Measurements from ENCODE around the gene CAMK2D. TPM values are rescaled to one million over a fixed set of nuclear protein-coding genes. Genes with fewer than 3 reads are reported as not detected.

CAMK2D gene
- total and polyA plus RNA-seq, 2 experiments from 2014 or later = 4.9 to 14.6 TPM

DNA sequence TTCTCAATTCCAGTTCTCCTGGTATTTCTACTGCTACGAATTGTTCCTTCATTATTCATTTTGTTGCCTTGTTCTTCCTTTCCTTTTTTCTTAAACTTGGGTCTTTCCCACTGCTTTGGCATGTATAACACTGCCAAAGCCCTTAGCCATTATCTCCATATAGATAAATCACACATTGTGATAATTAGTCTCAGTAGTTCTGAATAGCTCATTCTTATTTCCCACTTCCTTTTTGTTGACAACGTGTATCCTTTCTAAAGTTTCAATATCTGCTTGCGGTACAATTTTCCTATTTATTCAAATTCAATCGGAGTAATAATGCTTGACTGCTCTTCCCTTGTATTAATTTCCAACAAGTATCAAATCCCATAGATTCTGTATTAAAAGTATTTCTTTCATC, 14.5 kb upstream of the CAMK2D start (continued):
- TF ChIP-seq, protein P1, sequence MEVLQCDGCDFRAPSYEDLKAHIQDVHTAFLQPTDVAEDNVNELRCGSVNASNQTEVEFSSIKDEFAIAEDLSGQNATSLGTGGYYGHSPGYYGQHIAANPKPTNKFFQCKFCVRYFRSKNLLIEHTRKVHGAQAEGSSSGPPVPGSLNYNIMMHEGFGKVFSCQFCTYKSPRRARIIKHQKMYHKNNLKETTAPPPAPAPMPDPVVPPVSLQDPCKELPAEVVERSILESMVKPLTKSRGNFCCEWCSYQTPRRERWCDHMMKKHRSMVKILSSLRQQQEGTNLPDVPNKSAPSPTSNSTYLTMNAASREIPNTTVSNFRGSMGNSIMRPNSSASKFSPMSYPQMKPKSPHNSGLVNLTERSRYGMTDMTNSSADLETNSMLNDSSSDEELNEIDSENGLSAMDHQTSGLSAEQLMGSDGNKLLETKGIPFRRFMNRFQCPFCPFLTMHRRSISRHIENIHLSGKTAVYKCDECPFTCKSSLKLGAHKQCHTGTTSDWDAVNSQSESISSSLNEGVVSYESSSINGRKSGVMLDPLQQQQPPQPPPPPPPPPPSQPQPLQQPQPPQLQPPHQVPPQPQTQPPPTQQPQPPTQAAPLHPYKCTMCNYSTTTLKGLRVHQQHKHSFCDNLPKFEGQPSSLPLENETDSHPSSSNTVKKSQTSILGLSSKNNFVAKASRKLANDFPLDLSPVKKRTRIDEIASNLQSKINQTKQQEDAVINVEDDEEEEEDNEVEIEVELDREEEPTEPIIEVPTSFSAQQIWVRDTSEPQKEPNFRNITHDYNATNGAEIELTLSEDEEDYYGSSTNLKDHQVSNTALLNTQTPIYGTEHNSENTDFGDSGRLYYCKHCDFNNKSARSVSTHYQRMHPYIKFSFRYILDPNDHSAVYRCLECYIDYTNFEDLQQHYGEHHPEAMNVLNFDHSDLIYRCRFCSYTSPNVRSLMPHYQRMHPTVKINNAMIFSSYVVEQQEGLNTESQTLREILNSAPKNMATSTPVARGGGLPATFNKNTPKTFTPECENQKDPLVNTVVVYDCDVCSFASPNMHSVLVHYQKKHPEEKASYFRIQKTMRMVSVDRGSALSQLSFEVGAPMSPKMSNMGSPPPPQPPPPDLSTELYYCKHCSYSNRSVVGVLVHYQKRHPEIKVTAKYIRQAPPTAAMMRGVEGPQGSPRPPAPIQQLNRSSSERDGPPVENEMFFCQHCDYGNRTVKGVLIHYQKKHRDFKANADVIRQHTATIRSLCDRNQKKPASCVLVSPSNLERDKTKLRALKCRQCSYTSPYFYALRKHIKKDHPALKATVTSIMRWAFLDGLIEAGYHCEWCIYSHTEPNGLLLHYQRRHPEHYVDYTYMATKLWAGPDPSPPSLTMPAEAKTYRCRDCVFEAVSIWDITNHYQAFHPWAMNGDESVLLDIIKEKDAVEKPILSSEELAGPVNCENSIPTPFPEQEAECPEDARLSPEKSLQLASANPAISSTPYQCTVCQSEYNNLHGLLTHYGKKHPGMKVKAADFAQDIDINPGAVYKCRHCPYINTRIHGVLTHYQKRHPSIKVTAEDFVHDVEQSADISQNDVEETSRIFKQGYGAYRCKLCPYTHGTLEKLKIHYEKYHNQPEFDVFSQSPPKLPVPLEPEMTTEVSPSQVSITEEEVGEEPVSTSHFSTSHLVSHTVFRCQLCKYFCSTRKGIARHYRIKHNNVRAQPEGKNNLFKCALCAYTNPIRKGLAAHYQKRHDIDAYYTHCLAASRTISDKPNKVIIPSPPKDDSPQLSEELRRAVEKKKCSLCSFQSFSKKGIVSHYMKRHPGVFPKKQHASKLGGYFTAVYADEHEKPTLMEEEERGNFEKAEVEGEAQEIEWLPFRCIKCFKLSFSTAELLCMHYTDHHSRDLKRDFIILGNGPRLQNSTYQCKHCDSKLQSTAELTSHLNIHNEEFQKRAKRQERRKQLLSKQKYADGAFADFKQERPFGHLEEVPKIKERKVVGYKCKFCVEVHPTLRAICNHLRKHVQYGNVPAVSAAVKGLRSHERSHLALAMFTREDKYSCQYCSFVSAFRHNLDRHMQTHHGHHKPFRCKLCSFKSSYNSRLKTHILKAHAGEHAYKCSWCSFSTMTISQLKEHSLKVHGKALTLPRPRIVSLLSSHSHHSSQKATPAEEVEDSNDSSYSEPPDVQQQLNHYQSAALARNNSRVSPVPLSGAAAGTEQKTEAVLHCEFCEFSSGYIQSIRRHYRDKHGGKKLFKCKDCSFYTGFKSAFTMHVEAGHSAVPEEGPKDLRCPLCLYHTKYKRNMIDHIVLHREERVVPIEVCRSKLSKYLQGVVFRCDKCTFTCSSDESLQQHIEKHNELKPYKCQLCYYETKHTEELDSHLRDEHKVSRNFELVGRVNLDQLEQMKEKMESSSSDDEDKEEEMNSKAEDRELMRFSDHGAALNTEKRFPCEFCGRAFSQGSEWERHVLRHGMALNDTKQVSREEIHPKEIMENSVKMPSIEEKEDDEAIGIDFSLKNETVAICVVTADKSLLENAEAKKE (CRISPR knock-in tag; IDR thresholded peaks at IDR 0.05) = no peak
- TF ChIP-seq, protein P2, sequence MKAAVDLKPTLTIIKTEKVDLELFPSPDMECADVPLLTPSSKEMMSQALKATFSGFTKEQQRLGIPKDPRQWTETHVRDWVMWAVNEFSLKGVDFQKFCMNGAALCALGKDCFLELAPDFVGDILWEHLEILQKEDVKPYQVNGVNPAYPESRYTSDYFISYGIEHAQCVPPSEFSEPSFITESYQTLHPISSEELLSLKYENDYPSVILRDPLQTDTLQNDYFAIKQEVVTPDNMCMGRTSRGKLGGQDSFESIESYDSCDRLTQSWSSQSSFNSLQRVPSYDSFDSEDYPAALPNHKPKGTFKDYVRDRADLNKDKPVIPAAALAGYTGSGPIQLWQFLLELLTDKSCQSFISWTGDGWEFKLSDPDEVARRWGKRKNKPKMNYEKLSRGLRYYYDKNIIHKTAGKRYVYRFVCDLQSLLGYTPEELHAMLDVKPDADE (IDR thresholded peaks at IDR 0.05) = no peak
- TF ChIP-seq ZNF331 (CRISPR knock-in tag; IDR thresholded peaks at IDR 0.05; ENCODE audit: low read depth) = no peak

DNA sequence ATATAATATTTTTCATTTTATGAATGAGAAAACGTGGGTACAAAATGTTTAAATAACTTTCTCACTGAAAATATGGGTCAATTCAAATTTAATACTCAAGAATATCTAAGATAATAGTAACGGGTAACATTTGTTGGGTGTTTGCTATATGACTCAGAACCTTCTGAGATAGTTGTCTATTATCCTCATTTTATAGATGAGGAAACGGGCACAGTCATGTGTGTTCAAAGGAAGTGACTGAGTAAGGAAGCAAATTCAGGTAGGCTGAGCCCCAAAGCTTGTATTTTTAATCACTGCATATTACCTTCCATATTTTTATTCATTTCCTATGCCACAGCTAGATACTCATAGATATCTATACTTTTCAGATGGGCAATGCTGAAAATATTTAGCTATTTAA, 12.2 kb upstream of the CAMK2D start:
- Histone ChIP-seq H3K4me2 (no peak overlapping the region), H3K4me1 (ENCODE audit: insufficient read depth) (no peaks in the 10 kb centered on the region), H3K36me3 (ENCODE audit: insufficient read depth) (no peaks in the 10 kb centered on the region), H3K4me3 (no peak overlapping the region), H3K79me2 (replicated peaks; ENCODE audit: insufficient read depth) (no peaks in the 10 kb centered on the region), H3K9me2 (ENCODE audit: insufficient read depth) (peaks cover 4% of the 10 kb centered on the region; the same call in 1 of the 2 replicates), H2AFZ (no peak overlapping the region), H3K27ac (ENCODE audit: low read depth) (no peak overlapping the region), H4K20me1 (replicated peaks; ENCODE audit: insufficient read depth) (no peaks in the 10 kb centered on the region), H3F3A (replicated peaks; ENCODE audit: low read depth) (no peaks in the 10 kb centered on the region), H3K27me3 (ENCODE audit: insufficient read depth) (no peaks in the 10 kb centered on the region)
- H3K4me3 Mint-ChIP-seq = no peak overlapping the region
- ATAC-seq (no peak), DNase-seq (ENCODE audit: low spot score) (no peak)
- peaks cover 7% of the 10 kb centered on the region for H3K27me3 Mint-ChIP-seq (ENCODE audit: insufficient read depth, low read depth, poor library complexity)
- no peak overlapping the region for H3K27ac Mint-ChIP-seq
- H3K36me3 Mint-ChIP-seq (ENCODE audit: low read depth) = peaks cover 7% of the 10 kb centered on the region; the same call in 2 of the 3 replicates
- H3K4me1 Mint-ChIP-seq = peaks cover 3% of the 10 kb centered on the region; the same call in 1 of the 3 replicates
- TF ChIP-seq CREB1 (CRISPR knock-in tag; IDR thresholded peaks at IDR 0.05; ENCODE audit: low read depth) (no peak), POLR2AphosphoS5 (IDR thresholded peaks at IDR 0.05; ENCODE audit: low read depth) (no peak), EZH2phosphoT487 (IDR thresholded peaks at IDR 0.05; ENCODE audit: unreplicated experiment) (no peak), EZH2 (IDR thresholded peaks at IDR 0.05; ENCODE audit: low read depth, unreplicated experiment) (no peak), JUNB (IDR thresholded peaks at IDR 0.05; ENCODE audit: unreplicated experiment) (no peak)
- TF ChIP-seq, protein P3, sequence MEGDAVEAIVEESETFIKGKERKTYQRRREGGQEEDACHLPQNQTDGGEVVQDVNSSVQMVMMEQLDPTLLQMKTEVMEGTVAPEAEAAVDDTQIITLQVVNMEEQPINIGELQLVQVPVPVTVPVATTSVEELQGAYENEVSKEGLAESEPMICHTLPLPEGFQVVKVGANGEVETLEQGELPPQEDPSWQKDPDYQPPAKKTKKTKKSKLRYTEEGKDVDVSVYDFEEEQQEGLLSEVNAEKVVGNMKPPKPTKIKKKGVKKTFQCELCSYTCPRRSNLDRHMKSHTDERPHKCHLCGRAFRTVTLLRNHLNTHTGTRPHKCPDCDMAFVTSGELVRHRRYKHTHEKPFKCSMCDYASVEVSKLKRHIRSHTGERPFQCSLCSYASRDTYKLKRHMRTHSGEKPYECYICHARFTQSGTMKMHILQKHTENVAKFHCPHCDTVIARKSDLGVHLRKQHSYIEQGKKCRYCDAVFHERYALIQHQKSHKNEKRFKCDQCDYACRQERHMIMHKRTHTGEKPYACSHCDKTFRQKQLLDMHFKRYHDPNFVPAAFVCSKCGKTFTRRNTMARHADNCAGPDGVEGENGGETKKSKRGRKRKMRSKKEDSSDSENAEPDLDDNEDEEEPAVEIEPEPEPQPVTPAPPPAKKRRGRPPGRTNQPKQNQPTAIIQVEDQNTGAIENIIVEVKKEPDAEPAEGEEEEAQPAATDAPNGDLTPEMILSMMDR (conservative IDR thresholded peaks at IDR 0.05; ENCODE audit: low read depth in 2 of 2) = no peak
- TF ChIP-seq, protein P2 (IDR thresholded peaks at IDR 0.05) = no peak
- TF ChIP-seq, protein P4, sequence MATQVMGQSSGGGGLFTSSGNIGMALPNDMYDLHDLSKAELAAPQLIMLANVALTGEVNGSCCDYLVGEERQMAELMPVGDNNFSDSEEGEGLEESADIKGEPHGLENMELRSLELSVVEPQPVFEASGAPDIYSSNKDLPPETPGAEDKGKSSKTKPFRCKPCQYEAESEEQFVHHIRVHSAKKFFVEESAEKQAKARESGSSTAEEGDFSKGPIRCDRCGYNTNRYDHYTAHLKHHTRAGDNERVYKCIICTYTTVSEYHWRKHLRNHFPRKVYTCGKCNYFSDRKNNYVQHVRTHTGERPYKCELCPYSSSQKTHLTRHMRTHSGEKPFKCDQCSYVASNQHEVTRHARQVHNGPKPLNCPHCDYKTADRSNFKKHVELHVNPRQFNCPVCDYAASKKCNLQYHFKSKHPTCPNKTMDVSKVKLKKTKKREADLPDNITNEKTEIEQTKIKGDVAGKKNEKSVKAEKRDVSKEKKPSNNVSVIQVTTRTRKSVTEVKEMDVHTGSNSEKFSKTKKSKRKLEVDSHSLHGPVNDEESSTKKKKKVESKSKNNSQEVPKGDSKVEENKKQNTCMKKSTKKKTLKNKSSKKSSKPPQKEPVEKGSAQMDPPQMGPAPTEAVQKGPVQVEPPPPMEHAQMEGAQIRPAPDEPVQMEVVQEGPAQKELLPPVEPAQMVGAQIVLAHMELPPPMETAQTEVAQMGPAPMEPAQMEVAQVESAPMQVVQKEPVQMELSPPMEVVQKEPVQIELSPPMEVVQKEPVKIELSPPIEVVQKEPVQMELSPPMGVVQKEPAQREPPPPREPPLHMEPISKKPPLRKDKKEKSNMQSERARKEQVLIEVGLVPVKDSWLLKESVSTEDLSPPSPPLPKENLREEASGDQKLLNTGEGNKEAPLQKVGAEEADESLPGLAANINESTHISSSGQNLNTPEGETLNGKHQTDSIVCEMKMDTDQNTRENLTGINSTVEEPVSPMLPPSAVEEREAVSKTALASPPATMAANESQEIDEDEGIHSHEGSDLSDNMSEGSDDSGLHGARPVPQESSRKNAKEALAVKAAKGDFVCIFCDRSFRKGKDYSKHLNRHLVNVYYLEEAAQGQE (IDR thresholded peaks at IDR 0.05; ENCODE audit: unreplicated experiment) = no peak
- peaks cover 9% of the 10 kb centered on the region; the same call in 2 of the 3 replicates for H3K9me3 Mint-ChIP-seq
